ENCODE results near the gene NFIA. TPM values are rescaled to one million over a fixed set of nuclear protein-coding genes. Genes with fewer than 3 reads are reported as not detected.

The NFIA gene
- total and polyA plus RNA-seq, 10 of the 15 experiments (the other 5 are each of a cell fraction or from before 2014, with no cell fraction given) = 0.10 to 0.16 TPM; not detected in 8

DNA sequence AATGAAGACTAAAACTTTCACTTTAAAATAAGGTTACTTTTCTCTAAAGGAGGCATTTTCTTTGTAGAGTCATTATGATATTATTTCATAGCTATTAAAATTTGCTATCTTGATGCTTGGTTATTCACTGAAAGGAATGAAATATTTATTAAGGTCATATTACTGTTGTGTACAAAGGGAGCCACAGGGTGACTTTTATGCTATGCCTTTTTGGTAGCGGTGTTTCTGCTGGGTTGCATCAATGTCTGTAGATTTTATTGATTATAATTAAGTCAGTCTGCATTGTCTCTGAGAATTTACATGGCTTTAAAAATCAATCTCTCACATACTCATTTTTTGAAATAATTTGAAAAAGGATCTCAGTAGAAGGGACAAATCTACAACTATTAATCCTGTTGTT lies 84.9 kb downstream of the NFIA start:
- no peak for ATAC-seq
- Histone ChIP-seq H3K27me3 (replicated peaks in 1 of 2; ENCODE audit: control insufficient read depth in 2 of 2, insufficient read depth in 2 of 2, low read length in 1 of 2) (no peaks in the 10 kb centered on the region), H2AFZ (ENCODE audit: control insufficient read depth, low read depth, low read length) (no peak overlapping the region), H3K4me1 (ENCODE audit: control insufficient read depth, insufficient read depth, low read length) (no peaks in the 10 kb centered on the region), H3K4me2 (ENCODE audit: control insufficient read depth, insufficient read depth) (no peak overlapping the region), H3K36me3 (ENCODE audit: control insufficient read depth in 2 of 2, insufficient read depth in 2 of 2, low read length in 1 of 2) (no peaks in the 10 kb centered on the region), H3K9ac (ENCODE audit: control insufficient read depth, insufficient read depth, low read length) (no peak overlapping the region), H3K27ac (ENCODE audit: control insufficient read depth, insufficient read depth) (no peak overlapping the region), H3K9me3 (replicated peaks; ENCODE audit: control insufficient read depth, insufficient read depth, low read length) (no peaks in the 10 kb centered on the region), H3K79me2 (ENCODE audit: control insufficient read depth, insufficient read depth, low read length) (no peaks in the 10 kb centered on the region), H4K20me1 (ENCODE audit: control insufficient read depth, insufficient read depth) (no peaks in the 10 kb centered on the region), H3K4me3 (no peak overlapping the region)
- BruUV-seq (replicated peaks) = no TSS peak
- DNase-seq (ENCODE audit: low read depth, low spot score) = no peak
- FAIRE-seq = no peak
- in situ Hi-C loops (cut with MboI) (no loop called here), intact Hi-C loops (cut with micrococcal nuclease; ENCODE audit: unreplicated experiment) (no loop called here)
- ChIA-PET RAD21 (ENCODE audit: unreplicated experiment) (no interaction called here), POLR2A (no interaction called here), SMC1A (ENCODE audit: uncharacterized antibody, unreplicated experiment) (no interaction called here), CTCF (interaction anchor here (1.0 kb wide), 1 partner anchor 10 kb away, joined by 3 read pairs; no protein-coding TSS in a partner anchor)
- TF ChIP-seq SIX5 (IDR thresholded peaks at IDR 0.05; ENCODE audit: low read depth, low read length, severe bottlenecking) (no peak), MYC (IDR thresholded peaks at IDR 0.05; ENCODE audit: insufficient read depth, insufficient read length, insufficient replicate concordance, low read length, severe bottlenecking) (no peak), SMARCA5 (IDR thresholded peaks at IDR 0.05) (no peak), TCF7 (IDR thresholded peaks at IDR 0.05; ENCODE audit: borderline replicate concordance) (no peak), ESRRA (IDR thresholded peaks at IDR 0.05; ENCODE audit: low read length) (no peak)
- TF ChIP-seq, protein P1, sequence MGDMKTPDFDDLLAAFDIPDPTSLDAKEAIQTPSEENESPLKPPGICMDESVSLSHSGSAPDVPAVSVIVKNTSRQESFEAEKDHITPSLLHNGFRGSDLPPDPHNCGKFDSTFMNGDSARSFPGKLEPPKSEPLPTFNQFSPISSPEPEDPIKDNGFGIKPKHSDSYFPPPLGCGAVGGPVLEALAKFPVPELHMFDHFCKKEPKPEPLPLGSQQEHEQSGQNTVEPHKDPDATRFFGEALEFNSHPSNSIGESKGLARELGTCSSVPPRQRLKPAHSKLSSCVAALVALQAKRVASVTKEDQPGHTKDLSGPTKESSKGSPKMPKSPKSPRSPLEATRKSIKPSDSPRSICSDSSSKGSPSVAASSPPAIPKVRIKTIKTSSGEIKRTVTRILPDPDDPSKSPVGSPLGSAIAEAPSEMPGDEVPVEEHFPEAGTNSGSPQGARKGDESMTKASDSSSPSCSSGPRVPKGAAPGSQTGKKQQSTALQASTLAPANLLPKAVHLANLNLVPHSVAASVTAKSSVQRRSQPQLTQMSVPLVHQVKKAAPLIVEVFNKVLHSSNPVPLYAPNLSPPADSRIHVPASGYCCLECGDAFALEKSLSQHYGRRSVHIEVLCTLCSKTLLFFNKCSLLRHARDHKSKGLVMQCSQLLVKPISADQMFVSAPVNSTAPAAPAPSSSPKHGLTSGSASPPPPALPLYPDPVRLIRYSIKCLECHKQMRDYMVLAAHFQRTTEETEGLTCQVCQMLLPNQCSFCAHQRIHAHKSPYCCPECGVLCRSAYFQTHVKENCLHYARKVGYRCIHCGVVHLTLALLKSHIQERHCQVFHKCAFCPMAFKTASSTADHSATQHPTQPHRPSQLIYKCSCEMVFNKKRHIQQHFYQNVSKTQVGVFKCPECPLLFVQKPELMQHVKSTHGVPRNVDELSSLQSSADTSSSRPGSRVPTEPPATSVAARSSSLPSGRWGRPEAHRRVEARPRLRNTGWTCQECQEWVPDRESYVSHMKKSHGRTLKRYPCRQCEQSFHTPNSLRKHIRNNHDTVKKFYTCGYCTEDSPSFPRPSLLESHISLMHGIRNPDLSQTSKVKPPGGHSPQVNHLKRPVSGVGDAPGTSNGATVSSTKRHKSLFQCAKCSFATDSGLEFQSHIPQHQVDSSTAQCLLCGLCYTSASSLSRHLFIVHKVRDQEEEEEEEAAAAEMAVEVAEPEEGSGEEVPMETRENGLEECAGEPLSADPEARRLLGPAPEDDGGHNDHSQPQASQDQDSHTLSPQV (IDR thresholded peaks at IDR 0.05) = no peak
- 0% methylated on average over 1 of the region's 1 CpG for WGBS (ENCODE audit: insufficient coverage, insufficient replicate concordance, low lambda C conversion rate, missing lambda C conversion rate)

Measured in GM12878 (cell line).